GM19395 (cell line): ENCODE results near the gene COG5.
"Not testable (repeated sequence)": the region's sequence is repeated elsewhere in the genome, so short reads cannot be mapped to it uniquely, and the experiment has no call there.

Experiments used
- ATAC-seq: cut with Tn5 transposase; IDR thresholded peaks from one replicate; pipeline ENCODE4 v1.9.1; 2021; ENCODE audit warnings: mild to moderate bottlenecking, moderate library complexity; ENCODE audit not compliant: unreplicated experiment

COG5 gene

DNA sequence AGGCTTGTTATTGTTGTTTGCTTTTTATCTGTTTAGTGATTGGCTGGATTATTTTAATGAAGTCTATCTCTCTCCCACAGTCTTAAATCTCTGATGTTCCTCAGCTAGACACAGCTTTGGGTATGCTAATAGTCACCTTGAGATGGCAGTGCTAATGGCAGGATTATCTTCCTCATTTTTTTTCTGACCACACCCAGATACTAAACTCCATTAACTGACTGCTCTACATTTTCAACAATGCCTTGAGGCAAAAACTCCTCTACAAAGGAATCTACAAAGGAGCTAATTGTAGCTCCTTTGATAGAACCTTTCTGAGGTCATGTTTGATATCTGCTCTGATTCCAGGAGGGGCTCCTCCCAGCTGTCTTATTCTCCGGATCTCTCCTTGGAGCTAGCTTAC lies 272.3 kb downstream of the COG5 start:
- ATAC-seq = no peak

DNA sequence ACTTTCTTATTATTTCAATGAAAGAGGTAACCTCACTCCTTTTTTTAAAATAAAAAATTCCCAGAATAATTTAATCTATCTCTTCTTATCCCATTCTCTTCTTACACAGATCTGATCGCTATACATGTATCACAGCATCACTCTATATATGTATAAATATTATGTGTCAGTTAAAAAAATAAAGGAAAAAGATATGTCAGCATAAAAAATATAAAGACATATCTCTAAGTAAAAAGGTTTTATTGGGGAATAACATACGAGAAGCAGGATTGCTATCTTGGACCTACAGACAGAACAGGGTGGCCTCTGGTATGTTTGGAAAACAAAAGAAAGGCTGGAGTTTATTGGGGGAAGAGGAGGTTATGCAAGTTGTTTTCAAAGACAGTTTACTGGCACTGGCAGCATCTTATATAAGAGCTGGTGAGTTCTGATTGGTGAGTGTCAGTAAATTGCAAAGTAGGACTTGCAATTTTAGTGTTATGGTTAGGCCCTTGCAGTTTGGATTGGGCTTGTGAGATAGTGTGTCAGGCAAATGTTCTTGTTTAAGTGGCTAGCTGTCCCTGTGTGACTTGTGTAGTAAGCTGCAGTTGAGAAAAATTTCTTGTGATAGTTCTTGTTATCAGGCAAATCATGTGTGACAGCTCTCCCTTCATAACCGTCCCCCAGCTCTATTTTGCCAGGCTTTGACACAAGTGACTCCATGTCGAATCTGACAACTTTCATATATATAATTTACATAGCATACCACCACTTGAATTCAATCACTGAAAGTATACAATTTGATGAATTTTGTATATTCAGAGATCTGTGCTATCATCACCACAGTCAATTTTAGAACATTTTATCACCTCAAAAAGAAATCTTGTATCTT lies 276.7 kb downstream of the COG5 start:
- no peak for ATAC-seq

DNA sequence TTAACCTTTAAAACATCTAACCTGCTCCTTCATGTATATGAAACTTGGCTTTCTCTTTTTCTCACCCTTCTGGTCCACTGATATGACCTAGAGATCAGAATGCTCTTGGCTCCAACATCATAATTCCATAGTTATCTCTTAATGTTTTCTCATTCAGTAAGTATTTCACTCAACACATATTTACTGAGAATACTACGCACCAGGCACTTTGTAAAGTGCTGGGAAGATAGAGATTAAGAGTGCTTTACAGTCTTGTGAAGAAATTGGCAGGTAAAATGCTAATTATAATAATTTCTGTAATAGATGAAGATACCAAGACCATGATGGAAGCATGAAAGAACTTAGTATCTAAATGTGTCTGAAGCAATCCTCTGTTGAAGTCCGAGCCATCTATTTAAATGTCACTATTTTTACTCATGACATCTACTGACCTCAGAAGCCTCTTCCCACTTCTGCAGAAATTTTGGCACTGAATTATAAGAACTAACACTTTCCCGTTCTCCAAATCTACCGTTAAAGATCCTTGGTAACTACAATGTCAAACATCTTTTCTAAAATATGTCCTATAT lies 278.7 kb downstream of the COG5 start:
- ATAC-seq = no peak

DNA sequence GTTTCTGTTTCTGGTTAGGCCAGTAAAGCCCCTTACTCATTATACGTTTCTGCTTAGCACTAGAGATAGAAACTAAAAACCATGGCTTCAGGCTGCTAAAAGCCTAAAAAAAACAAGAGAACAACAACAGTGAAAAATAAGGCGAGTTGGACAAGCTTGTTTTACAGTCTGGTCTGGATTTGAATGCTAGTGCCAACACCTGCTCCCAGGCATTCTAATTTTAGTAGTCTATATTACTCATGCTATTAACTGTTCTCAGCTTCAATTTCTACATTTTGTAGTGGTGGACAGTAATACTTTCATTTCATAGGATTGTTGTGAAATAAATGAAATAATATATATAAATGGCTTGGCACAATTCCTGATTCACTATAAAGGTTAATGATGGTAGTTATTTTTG lies 286.4 kb downstream of the COG5 start:
- ATAC-seq = no peak

- no peak for ATAC-seq
These were observed 287.4 kb downstream of the COG5 start for GRCh38 chr7:107276220-107276827.

DNA sequence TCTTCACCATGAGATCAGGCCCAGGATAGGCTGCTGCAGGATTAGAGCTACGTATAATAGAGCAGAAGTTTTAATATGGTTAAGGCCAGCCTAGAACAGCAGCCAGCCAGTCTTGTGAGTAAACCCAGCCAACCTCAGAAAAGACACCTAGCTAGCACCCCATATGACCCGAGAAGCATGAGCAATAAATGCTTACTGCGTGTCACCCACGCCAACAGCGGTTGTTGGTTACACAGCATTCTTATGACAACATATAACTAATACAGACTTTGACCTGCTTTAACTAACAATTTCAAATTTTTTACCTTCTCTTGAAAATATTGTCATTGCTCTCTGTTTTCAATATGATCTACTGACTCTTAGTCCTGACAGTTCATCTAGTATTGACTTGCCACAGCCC lies 289.2 kb downstream of the COG5 start:
- ATAC-seq = no peak

GRCh38 chr7:107269790-107270189 lies 293.9 kb downstream of the COG5 start:
- no peak for ATAC-seq

DNA sequence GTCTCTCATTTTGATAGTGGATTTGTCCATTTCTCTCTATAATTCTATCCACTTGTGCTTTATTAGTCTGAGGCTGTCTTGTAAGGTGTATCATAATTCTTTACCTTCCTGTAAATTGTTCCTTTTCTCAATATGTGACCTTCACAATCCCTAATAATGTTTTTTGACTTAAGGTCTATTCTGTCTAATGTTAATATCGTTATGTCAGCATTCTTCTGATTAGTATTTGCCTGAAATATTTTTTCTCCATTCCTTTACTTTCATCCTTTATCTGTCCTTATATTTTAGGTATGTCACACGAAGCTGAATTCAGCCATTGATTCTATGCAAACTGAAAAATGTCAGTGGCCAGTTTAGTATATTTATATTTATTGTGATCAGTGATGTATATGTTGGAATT lies 295.1 kb downstream of the COG5 start:
- ATAC-seq = no peak

DNA sequence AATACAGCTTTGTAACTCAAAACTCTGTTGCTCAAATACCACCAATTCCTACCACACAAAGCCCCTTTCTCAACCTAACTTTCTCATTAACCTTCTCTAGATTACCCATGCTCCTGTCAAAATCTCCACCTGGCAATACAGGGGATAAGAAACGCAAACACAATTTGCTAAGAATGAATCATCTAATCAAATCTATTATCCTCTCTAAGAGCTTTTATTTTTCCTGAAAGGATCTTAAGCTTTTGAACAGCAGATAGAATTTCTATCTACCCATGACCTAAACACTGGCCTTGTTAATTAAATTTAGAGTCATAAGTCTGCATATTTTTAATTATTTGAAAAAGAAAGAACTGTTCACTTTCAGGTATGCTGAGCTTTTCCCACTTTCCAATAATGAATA lies 296.6 kb downstream of the COG5 start:
- ATAC-seq = no peak

DNA sequence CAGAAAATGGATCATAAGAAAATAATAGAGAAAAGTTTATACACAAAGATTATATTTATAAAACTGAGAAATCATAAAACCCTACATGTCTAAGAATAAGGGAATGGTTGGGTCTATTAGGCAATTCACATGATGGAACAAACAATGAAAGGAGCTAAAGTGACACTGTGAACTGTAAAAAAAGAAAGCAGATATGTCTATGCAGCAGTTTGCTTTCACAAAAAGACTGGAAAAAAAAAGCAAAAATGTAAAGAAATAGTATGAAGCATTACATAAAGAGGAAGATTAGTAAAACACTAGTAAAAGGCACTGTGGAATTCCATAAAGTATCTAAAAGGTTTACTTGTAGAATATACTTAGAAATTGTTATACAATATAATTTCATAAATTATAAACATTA lies 299.0 kb downstream of the COG5 start:
- ATAC-seq = no peak

DNA sequence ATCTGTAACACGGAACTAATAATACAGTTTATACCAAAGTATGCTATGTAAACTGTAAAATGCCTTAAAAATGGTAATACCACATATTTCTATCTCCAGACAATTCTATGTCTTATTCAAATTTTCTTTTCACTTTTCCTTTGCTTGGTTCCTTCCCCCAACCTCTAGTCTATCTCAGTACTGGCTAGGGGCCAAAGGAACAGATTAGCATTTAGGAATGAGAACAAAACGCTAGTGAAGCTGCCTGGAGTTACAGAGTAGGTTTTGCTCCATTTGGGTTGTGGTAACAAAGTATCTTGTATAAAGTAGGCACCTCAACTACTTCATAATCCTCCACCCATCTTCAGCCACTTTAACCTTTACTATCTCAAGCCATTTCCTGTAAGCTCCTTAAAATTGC lies 300.9 kb downstream of the COG5 start:
- no peak for ATAC-seq

DNA sequence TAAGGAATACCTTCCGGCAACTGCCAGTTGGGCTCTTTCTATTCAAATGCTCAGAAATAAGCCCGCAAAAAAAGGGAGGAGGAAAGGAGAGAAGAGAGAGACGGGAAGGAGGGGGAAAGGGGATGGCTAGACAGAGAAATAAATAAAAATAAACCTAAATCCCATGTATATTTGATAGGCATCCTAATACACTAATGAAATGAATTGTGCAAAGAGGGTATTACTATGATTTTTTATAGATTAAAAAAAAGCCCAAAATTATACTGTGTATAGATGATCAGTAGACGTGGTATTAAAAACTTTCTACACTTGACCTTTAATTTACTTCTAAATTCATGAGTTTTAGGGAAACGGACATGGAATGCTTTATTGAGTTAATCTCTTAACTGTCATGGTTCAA lies 305.0 kb downstream of the COG5 start:
- no peak for ATAC-seq

GRCh38 chr7:107255602-107256001 lies 308.1 kb downstream of the COG5 start:
- ATAC-seq = no peak

GRCh38 chr7:107254398-107254985 lies 309.2 kb downstream of the COG5 start:
- ATAC-seq = no peak

DNA sequence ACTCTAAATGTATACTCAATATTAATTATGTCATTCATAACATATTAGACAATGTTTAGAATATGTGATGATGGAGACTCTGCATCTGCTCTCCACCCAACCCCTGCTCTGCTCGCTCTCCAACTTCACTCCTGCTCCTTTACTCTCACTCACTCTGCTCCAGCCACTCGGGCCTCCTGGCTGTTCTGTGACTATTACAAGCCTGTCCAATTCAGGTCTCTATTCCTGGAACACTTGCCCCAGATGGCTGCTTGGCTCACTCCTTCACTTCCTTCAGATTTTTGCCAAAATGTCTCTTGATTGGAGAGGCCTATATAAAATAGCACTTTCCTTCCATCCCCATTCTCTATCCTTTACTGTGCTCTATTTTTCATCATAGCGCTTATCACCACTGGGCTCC lies 310.1 kb downstream of the COG5 start:
- no peak for ATAC-seq

DNA sequence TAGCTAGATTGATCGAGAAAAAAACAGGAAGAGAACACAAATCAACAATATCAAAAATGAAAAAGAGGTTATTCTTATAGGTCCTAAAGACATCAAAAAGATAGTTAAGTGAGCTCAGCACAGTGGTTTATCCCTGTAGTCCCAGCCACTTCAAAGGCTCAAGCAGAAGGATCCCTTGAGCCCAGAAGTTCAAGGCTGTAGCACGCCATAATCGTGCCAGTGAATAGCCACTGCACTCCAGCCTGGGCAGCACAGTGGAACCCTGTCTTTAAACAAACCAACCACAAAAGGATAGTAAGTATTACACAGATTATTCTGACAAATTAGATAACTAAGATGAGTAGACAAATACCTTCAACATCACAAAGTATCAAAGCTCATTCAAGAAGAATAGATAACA lies 311.8 kb downstream of the COG5 start:
- ATAC-seq = no peak

DNA sequence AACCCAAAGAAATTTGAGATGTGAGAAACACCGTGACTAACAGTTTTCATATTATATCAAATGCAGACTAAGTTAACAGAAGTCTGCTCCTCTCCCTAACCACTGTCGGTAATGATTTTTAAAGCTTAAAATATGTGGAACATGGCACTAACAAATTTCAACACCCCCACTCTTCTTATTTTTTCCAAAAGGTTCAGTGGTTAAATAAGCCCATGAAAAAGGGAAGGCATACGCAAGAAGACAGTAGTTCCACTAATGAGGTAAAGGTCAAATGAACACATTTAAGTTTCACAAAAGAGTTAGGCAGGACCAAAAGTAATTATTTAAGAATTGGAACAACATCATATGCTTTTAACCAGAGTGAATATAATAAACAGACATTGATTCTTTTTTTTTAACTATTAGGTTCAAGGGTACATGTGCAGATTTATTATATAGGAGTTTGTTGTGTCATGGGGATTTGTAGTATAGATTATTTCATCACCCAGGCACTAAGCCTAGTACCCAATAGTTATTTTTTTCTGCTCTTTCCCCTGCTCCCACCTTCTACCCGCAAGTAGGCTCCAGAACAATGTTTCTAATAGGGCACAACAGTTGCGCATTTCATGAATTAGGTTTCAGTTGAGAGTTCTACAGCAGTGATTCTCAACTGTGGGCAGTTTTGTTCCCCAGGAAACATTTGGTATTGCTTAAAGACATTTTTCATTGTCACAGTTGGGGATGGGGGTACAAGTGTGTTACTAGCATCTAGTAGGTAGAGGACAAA lies 315.0 kb downstream of the COG5 start:
- no peak for ATAC-seq

DNA sequence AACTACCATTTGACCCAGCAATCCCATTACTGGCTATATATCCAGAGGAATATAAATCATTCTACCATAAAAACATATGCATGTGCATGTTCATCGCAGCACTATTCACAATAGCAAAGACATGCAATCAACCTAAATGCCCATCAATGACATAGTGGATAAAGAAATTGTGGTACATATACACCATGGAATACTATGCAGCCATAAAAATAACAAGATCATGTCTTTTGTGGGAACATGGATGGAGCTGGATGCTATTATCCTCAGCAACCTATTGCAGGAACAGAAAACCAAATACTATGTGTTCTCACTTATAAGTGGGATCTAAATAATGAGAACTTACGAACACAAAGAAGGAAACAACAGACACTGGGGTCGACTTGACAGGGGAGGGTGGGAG lies 316.9 kb downstream of the COG5 start:
- not testable (repeated sequence) for ATAC-seq

DNA sequence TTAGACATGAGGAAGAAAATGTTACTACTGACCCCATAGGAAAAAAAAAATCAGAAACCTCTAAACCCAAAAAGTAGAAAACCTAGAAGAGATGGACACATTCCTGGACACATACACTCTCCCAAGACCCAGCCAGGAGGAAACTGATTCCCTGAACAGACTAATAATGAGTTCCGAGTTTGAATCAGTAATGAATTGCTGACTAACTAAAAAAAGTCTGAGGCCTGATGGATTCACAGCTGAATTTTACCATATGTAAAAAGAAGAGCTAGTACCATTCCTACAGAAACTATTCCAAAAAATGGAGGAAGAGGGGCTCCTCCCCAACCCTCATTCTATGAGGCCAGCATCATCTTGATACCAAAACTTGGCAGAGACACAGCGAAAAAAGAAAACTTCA lies 319.1 kb downstream of the COG5 start:
- ATAC-seq = no peak

- no peak for ATAC-seq
These were observed 321.5 kb downstream of the COG5 start for GRCh38 chr7:107242267-107242666.

DNA sequence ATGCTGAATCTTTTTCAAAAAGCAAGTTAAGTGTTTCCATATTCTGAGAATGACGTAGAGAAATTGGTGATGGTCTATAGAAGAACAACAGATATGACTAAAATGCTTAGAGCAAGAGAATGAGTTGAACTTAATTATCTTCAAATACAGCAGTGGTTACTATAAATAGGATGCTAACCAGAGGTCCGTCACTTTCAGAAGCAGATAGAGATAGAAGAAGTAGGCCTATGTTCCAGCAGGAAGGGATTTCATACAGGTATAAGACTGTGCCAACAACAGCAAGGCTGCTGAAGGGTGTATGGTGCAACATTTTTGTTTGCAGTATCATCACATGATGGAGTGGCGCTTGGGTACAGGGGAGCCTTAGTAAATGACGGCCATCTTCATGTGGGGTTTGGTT lies 326.3 kb downstream of the COG5 start:
- ATAC-seq = no peak
